ENCODE measurements around the gene SUGCT.

Gene SUGCT

DNA sequence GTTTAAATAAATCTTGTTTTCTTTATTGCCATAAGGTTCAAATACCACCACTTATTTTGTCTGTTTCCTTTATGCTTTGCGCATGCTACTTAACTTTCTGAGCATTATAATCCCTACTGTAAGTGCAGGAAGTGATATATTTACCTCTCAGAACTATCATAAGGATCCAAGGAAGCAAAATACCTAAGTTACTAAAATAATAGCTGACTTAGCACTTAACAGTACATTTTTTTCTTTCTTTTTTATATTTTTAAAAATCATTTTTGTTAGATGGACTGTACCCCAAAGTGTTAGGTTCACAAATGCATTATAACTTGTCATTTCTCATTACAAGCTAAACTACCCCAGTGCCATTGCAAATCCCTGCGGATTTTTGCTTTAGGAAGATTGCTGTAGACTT, 663.8 kb downstream of the SUGCT start:
- no peak for TF ChIP-seq CTCF (IDR thresholded peaks at IDR 0.05; ENCODE audit: control extremely low read depth, extremely low read depth, low read depth, missing control alignments)
- no peak for DNase-seq (ENCODE audit: extremely low spot score)
- CTCF ChIA-PET: interaction anchor here (1.1 kb wide), 1 partner anchor 17 kb away, joined by 3 read pairs; no protein-coding TSS in a partner anchor
- POLR2A ChIA-PET: no interaction called here

- no peak for TF ChIP-seq CTCF (IDR thresholded peaks at IDR 0.05; ENCODE audit: control extremely low read depth, extremely low read depth, low read depth, missing control alignments)
- ChIA-PET CTCF (interaction anchor here (1.1 kb wide), 1 partner anchor 18 kb away, joined by 3 read pairs; no protein-coding TSS in a partner anchor), POLR2A (no interaction called here)
- no peak for DNase-seq (ENCODE audit: extremely low spot score)
Measured at GRCh38 chr7:40799493-40800403, 664.9 kb downstream of the SUGCT start.

DNA sequence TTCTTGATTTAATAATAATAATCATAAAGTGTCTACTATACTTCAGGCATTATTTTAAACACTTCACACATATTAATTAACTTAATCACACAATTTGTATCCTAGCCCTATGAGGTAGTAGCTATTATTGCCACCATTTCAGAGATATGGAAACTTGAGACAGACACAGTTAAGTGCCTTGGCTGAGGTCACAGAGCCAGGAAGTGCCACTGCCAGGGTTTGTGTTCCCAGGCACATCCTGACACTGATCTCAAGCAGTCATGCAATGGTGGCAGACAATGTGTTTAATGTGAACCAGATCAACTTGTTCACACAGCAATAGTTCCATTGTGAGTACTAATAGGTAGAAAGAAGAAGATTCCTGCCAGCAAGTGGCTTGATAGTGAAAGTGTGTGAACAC, 666.0 kb downstream of the SUGCT start:
- DNase-seq (ENCODE audit: extremely low spot score): no peak
- ChIA-PET CTCF (no interaction called here), POLR2A (no interaction called here)
- TF ChIP-seq CTCF (IDR thresholded peaks at IDR 0.05; ENCODE audit: control extremely low read depth, extremely low read depth, low read depth, missing control alignments): no peak

GRCh38 chr7:40802497-40802896, 667.7 kb downstream of the SUGCT start:
- POLR2A ChIA-PET: no interaction called here
- DNase-seq (ENCODE audit: extremely low spot score): no peak
- CTCF ChIA-PET: interaction anchor here (0.9 to 1.0 kb wide), 2 partner anchors 33 to 289 kb away, joined by 3 read pairs; no protein-coding TSS in a partner anchor
- TF ChIP-seq CTCF (IDR thresholded peaks at IDR 0.05; ENCODE audit: control extremely low read depth, extremely low read depth, low read depth, missing control alignments): no peak

DNA sequence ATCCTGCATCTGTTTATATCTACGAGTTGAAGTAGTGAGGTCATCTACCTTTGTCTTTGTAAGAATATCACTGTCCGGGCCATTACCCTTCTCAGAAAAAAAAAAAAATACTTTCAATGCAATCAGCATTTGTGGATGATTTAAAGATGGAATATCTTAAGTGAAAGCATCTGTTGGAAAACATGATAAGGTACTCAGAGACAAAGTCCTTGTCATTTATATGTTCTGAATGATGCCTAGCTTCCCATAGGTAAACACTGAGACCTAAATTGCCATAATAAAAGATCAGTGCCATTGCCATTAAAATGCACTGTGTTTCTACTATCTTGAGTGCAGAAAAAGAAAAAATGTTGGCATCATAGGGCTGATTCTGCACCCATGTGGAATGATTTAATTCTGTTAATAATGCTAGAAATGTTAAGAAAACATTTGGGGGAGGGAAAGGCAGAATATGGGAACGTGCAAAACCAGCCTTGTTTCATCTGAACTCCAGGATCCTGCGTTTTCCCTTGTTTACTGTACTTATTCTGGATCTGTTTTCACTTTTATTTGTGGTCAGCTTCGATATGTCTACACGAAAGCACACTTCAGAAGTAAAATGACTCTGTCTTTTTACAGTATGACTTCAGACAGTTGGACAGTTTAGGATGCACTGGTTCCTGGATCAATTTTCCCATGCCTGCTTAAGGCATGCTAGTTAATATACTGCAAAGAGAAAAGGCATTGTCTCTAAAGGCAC, 669.8 kb downstream of the SUGCT start:
- TF ChIP-seq CTCF (IDR thresholded peaks at IDR 0.05; ENCODE audit: control extremely low read depth, extremely low read depth, low read depth, missing control alignments): no peak
- ChIA-PET CTCF (no interaction called here), POLR2A (no interaction called here)
- no peak for DNase-seq (ENCODE audit: extremely low spot score)

GRCh38 chr7:40805361-40805760, 670.6 kb downstream of the SUGCT start:
- ChIA-PET POLR2A (no interaction called here), CTCF (no interaction called here)
- TF ChIP-seq CTCF (IDR thresholded peaks at IDR 0.05; ENCODE audit: control extremely low read depth, extremely low read depth, low read depth, missing control alignments): no peak
- no peak for DNase-seq (ENCODE audit: extremely low spot score)
